Naive thymus-derived CD4-positive, alpha-beta T cell (primary cell): ENCODE measurements around the gene ERICH3. TPM values are rescaled to one million over a fixed set of nuclear protein-coding genes. Genes with fewer than 3 reads are reported as not detected.

Experiments used
- ATAC-seq: fragments of 150-1000 bp; cut with Tn5 transposase; 2 replicates; pipeline ENCODE4 v1.10.0; 2021; ENCODE audit warnings: mild to moderate bottlenecking, moderate library complexity
- CTCF ChIA-PET: fragments of 350-600 bp; sonication (Branson Sonifier 250); formaldehyde crosslinking; loops from one replicate; lab custom pipeline; 2021; ENCODE audit warnings: antibody characterized with exemption; lab: Charles Lee
- POLR2A ChIA-PET: fragments of 350-600 bp; sonication (Branson Sonifier 250); formaldehyde crosslinking; loops from one replicate; lab custom pipeline; 2021; ENCODE audit warnings: antibody characterized with exemption, inconsistent platforms; lab: Charles Lee
- DNase-seq, 9 donors: peaks; one replicate each; pipeline versions ENCODE4 v3.0.0 to v3.0.0-alpha.2; 2020 to 2022; ENCODE audit warnings: mixed read lengths in 1 of 9
- H3K27ac ChIP-seq: one replicate; pipeline ENCODE4 v1.7.0; 2013; ENCODE audit warnings: mild to moderate bottlenecking, low read depth, low read length, moderate library complexity
- H3K27me3 ChIP-seq, 2 donors: one replicate each; pipeline ENCODE4 v1.7.0; 2013; ENCODE audit warnings: low read length in 2 of 2, mild to moderate bottlenecking in 2 of 2, moderate library complexity in 2 of 2; ENCODE audit not compliant: control insufficient read depth in 2 of 2, insufficient read depth in 2 of 2
- H3K36me3 ChIP-seq, 3 experiments: 1 replicate in 2 of 3; 2 replicates in 1 of 3; pipeline ENCODE4 v1.7.0; 2013; ENCODE audit warnings: low read length in 3 of 3, mild to moderate bottlenecking in 3 of 3, moderate library complexity in 1 of 3; ENCODE audit not compliant: insufficient read depth in 3 of 3, control insufficient read depth in 2 of 3
- H3K4me1 ChIP-seq, 2 donors: one replicate each; pipeline ENCODE4 v1.7.0; 2013; ENCODE audit warnings: low read length in 2 of 2, mild to moderate bottlenecking in 2 of 2, moderate library complexity in 1 of 2; ENCODE audit not compliant: control insufficient read depth in 2 of 2, insufficient read depth in 2 of 2
- H3K4me3 ChIP-seq: 2 replicates; pipeline ENCODE4 v1.7.0; 2013; ENCODE audit warnings: mild to moderate bottlenecking, low read length
- H3K9me3 ChIP-seq, 3 experiments: 1 replicate in 2 of 3; 2 replicates in 1 of 3; pipeline ENCODE4 v1.7.0; 2013; ENCODE audit warnings: low read length in 3 of 3; ENCODE audit not compliant: control insufficient read depth in 2 of 3
- H3K27ac Mint-ChIP-seq, 9 donors: one replicate each; pipeline ENCODE4 v1.8.0; 2020 to 2022; ENCODE audit warnings: mixed read lengths in 9 of 9, mild to moderate bottlenecking in 8 of 9, moderate library complexity in 5 of 9, inconsistent platforms in 2 of 9
- H3K27me3 Mint-ChIP-seq, 5 donors: one replicate each; pipeline ENCODE4 v1.8.0; 2021 to 2022; ENCODE audit warnings: mixed read lengths in 5 of 5, mild to moderate bottlenecking in 1 of 5
- H3K36me3 Mint-ChIP-seq, 5 donors: one replicate each; pipeline ENCODE4 v1.8.0; 2020 to 2022; ENCODE audit warnings: mixed read lengths in 5 of 5, mild to moderate bottlenecking in 3 of 5, inconsistent platforms in 1 of 5
- H3K4me1 Mint-ChIP-seq, 7 donors: one replicate each; pipeline ENCODE4 v1.8.0; 2020 to 2022; ENCODE audit warnings: mixed read lengths in 7 of 7, mild to moderate bottlenecking in 3 of 7, inconsistent platforms in 1 of 7
- H3K4me3 Mint-ChIP-seq, 10 donors: one replicate each; pipeline ENCODE4 v1.8.0; 2020 to 2022; ENCODE audit warnings: mild to moderate bottlenecking in 10 of 10, mixed read lengths in 10 of 10, moderate library complexity in 6 of 10, inconsistent platforms in 2 of 10
- H3K9me3 Mint-ChIP-seq, 11 donors: one replicate each; pipeline ENCODE4 v1.8.0; 2020 to 2022; ENCODE audit warnings: mixed read lengths in 11 of 11, mild to moderate bottlenecking in 4 of 11, inconsistent platforms in 1 of 11, moderate library complexity in 1 of 11
- intact Hi-C, 2 donors: fragments of 100-400 bp; cut with micrococcal nuclease; formaldehyde crosslinking; loops; one replicate each; pipeline ENCODE4 v1.15.1; 2023
- polyA plus RNA-seq, 2 donors: library from polyadenylated mRNA; unstranded; fragments of 300-500 nt; fragmentation: Illumina TruSeq; gene quantifications; one replicate each; pipeline ENCODE4 v1.2.3, GENCODE V29; 2021
- total RNA-seq, 6 experiments: library from RNA in 5 of 6; stranded (reverse) in 5 of 6; gene quantifications; 1 replicate in 5 of 6; 2 replicates in 1 of 6; pipeline ENCODE4 v1.2.3 and lab custom pipeline; 2021 to 2026

Gene ERICH3
- total and polyA plus RNA-seq, 7 experiments from 2014 or later = not detected

DNA sequence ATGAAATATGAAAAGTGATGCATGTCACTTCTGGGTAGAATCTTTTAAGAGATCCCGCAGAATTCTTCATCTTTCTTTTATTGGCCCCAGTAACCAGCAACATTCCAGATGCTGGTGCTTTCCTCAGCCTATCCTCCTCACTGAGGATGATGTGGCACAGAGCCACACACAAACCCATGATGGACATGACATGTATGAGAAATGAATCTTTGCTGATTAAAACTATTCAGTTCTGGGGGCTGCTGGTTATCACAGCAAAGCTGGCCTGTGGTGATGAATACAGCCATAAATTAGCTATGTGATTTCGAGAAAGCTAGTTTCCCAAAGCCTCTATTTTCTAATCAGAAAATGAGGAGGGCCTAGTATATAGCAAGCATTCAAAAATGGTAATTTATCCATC is 8.3 kb upstream of the ERICH3 start:
- H3K4me3 ChIP-seq = no peak overlapping the region
- DNase-seq = no peak
- Mint-ChIP-seq H3K36me3 (no peaks in the 10 kb centered on the region), H3K27ac (no peak overlapping the region), H3K27me3 (peaks cover 6 to 19% (median 10%) of the 10 kb centered on the region in 5 donors), H3K9me3 (no peaks in the 10 kb centered on the region), H3K4me3 (no peak overlapping the region), H3K4me1 (peaks cover 0 to 7% (median 0%) of the 10 kb centered on the region in 7 donors)
- POLR2A ChIA-PET = interaction anchor here (0.8 kb wide), 1 partner anchor 1393 kb away, joined by 3 read pairs; the partner anchor contains the start of gene ST6GALNAC3
- H3K27ac ChIP-seq = no peak overlapping the region
- H3K27me3 ChIP-seq = no peaks in the 10 kb centered on the region
- H3K36me3 ChIP-seq = no peaks in the 10 kb centered on the region
- CTCF ChIA-PET = no interaction called here
- no peaks in the 10 kb centered on the region for H3K9me3 ChIP-seq
- ATAC-seq = no peak
- intact Hi-C loops = no loop called here
- no peaks in the 10 kb centered on the region for H3K4me1 ChIP-seq

DNA sequence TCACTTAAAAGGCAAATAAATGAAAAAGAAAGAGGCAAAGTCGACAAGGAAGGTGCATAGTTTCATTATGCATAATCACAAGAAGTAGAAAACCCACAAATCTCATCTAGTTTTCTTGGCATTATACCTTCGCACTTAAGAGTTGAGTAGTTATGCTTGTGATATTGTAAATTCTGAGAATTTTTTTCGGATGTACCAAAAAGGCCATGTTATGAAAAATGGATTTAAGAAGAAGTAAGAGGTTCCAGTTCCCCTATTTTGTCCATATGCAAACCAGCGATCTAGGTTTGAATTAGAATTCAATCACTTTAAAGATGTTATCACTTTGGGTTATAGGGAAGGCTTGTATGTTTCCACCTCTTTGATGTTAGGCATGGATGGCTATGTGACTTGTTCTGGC is 7.9 kb upstream of the ERICH3 start:
- H3K27ac Mint-ChIP-seq = no peak overlapping the region
- H3K4me3 ChIP-seq = no peak overlapping the region
- H3K9me3 ChIP-seq = no peaks in the 10 kb centered on the region
- ChIA-PET CTCF (no interaction called here), POLR2A (interaction anchor here (0.8 kb wide), 1 partner anchor 1393 kb away, joined by 3 read pairs; the partner anchor contains the start of gene ST6GALNAC3)
- peaks cover 0 to 7% (median 0%) of the 10 kb centered on the region in 7 donors for H3K4me1 Mint-ChIP-seq
- no peak for ATAC-seq
- H3K36me3 ChIP-seq = no peaks in the 10 kb centered on the region
- H3K4me1 ChIP-seq = no peaks in the 10 kb centered on the region
- peaks cover 6 to 20% (median 14%) of the 10 kb centered on the region in 5 donors for H3K27me3 Mint-ChIP-seq
- H3K27me3 ChIP-seq = no peaks in the 10 kb centered on the region
- no peaks in the 10 kb centered on the region for H3K36me3 Mint-ChIP-seq
- DNase-seq = no peak
- intact Hi-C loops = no loop called here
- H3K27ac ChIP-seq = no peak overlapping the region
- no peak overlapping the region for H3K4me3 Mint-ChIP-seq
- H3K9me3 Mint-ChIP-seq = no peaks in the 10 kb centered on the region

DNA sequence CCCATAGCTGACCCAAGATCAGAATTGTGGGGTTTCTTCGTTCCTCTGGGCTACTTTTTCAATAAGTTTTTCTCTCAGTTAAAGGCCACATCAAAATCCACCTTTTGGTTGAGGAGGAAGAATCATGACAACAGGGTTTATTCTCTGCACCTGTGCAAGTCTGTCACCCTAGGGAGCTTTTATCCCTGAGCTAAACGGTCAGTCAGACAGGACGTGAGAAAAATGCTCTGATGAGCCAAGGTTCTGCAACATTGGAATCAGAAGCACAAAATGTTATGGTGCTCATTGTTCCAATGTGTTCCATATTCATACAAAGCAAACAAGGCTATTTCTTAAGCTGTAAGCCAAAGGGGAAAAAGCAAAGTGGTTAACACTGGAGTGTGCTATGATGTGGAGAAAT is 7.4 kb upstream of the ERICH3 start:
- intact Hi-C loops = no loop called here
- no peak for ATAC-seq
- H3K9me3 ChIP-seq = no peaks in the 10 kb centered on the region
- CTCF ChIA-PET = no interaction called here
- POLR2A ChIA-PET = no interaction called here
- Mint-ChIP-seq H3K4me1 (peaks cover 0 to 7% (median 0%) of the 10 kb centered on the region in 7 donors), H3K36me3 (no peaks in the 10 kb centered on the region), H3K27me3 (peaks cover 7 to 21% (median 16%) of the 10 kb centered on the region in 5 donors), H3K4me3 (no peak overlapping the region), H3K9me3 (no peaks in the 10 kb centered on the region), H3K27ac (no peak overlapping the region)
- H3K36me3 ChIP-seq = no peaks in the 10 kb centered on the region
- H3K27me3 ChIP-seq = no peaks in the 10 kb centered on the region
- H3K4me1 ChIP-seq = no peaks in the 10 kb centered on the region
- DNase-seq = no peak
- H3K27ac ChIP-seq = no peak overlapping the region
- H3K4me3 ChIP-seq = no peak overlapping the region

DNA sequence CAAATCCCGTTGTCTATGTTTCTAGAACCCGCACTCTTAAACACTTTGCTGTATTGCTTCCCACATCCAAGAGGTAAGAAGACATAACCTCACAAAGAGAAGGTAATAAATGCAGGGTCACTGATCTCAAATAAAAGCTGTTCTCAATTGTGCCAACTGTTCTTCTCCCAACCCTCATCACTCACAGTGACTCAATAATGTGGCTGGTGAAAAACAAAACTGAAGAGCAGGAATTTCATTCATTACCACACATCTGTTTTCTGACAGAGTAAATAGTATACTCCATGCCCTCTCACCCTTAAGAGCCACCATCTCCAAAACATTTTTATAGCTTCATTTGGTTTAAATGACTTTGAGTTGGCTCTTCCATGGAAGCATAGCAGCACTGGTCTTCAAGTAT is 6.2 kb upstream of the ERICH3 start:
- Histone ChIP-seq H3K4me3 (no peak overlapping the region), H3K27ac (no peak overlapping the region), H3K9me3 (no peaks in the 10 kb centered on the region), H3K36me3 (no peaks in the 10 kb centered on the region), H3K4me1 (no peaks in the 10 kb centered on the region), H3K27me3 (no peaks in the 10 kb centered on the region)
- no peak overlapping the region for H3K4me3 Mint-ChIP-seq
- DNase-seq (no peak), ATAC-seq (no peak)
- no peaks in the 10 kb centered on the region for H3K9me3 Mint-ChIP-seq
- H3K27ac Mint-ChIP-seq = no peak overlapping the region
- intact Hi-C loops = no loop called here
- H3K36me3 Mint-ChIP-seq = no peaks in the 10 kb centered on the region
- peaks cover 14 to 33% (median 28%) of the 10 kb centered on the region in 5 donors for H3K27me3 Mint-ChIP-seq
- ChIA-PET CTCF (interaction anchor here (1.7 kb wide), 1 partner anchor 9 kb away, joined by 8 read pairs; no protein-coding TSS in a partner anchor), POLR2A (no interaction called here)
- peaks cover 0 to 7% (median 0%) of the 10 kb centered on the region in 7 donors for H3K4me1 Mint-ChIP-seq

DNA sequence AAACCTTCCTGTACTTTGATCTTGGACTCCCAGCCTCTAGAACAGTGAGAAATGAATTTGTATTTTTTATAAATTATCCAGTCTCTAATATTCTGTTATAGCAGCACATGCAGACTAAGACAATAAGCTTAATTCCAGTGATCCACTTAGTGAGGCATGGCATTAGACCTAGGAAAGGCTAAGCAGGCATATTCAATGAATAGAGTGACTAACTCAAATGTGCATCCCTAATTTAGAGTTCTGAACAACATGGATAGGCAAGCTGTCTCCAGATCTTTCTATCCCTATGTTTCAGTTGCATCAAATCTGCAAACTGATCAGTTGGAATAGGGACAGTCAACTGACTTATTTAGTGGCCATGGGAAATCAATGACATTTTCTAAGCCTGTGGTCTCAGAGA is 4.3 kb upstream of the ERICH3 start:
- ATAC-seq = no peak
- Mint-ChIP-seq H3K27me3 (peaks cover 26 to 47% (median 43%) of the 10 kb centered on the region in 5 donors), H3K9me3 (peaks cover 0 to under 1% (median 0%) of the 10 kb centered on the region in 11 donors), H3K27ac (no peak overlapping the region), H3K4me3 (no peak overlapping the region), H3K36me3 (no peaks in the 10 kb centered on the region), H3K4me1 (peaks cover 0 to 12% (median 3%) of the 10 kb centered on the region in 7 donors)
- Histone ChIP-seq H3K36me3 (no peaks in the 10 kb centered on the region), H3K27ac (no peak overlapping the region), H3K4me3 (no peak overlapping the region), H3K4me1 (no peaks in the 10 kb centered on the region), H3K9me3 (no peaks in the 10 kb centered on the region), H3K27me3 (peaks cover 0 to 5% of the 10 kb centered on the region in 2 donors)
- DNase-seq = no peak
- CTCF ChIA-PET = no interaction called here
- POLR2A ChIA-PET = no interaction called here
- intact Hi-C loops = no loop called here

DNA sequence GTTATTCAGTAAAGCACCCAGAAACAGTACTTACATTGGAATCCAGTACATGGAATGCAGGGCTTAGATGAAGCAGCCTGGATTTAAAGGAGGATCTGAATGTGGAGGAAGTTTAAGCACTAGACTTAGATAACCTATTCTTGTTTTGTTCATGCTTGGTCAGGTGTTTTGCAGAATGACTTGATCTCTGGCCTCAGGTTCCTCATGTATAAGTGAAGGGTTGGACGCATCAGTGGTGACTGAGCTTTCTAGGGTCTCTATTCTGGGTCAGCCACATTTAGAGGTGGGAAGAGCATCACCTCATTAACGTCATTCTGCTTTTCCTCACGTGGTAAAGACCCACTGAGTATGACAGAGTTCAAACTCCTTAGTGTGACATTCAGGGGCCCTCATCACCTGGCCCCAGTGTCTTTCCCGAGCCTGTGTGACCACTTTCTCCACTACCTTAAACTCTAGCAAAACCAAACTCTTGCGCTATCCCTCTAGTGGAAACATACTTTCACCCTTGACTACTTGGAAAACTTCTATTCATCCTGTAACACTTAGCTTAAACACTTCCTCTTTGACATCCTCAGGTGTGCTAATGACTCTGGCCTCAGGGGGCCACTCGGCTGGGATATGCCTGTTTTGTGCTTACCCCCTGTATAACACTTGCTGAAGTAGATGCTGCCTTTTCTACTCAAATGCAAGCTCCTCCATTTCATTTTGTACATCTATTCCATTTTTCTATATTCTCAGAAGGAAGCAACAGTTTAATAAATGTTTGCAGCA is 871 bp upstream of the ERICH3 start:
- DNase-seq (no peak), ATAC-seq (no peak)
- ChIA-PET POLR2A (no interaction called here), CTCF (no interaction called here)
- H3K9me3 Mint-ChIP-seq = peaks cover 0 to 19% (median 6%) of the 10 kb centered on the region in 11 donors
- H3K27ac ChIP-seq = no peak overlapping the region
- intact Hi-C loops = no loop called here
- H3K27me3 ChIP-seq = peaks cover 0 to 5% of the 10 kb centered on the region in 2 donors
- H3K27ac Mint-ChIP-seq = no peak overlapping the region
- H3K9me3 ChIP-seq = no peaks in the 10 kb centered on the region
- H3K36me3 ChIP-seq = no peaks in the 10 kb centered on the region
- H3K4me3 Mint-ChIP-seq = no peak overlapping the region
- peaks cover 0 to 5% (median 0%) of the 10 kb centered on the region in 5 donors for H3K36me3 Mint-ChIP-seq
- peaks cover 36 to 68% (median 53%) of the 10 kb centered on the region in 5 donors for H3K27me3 Mint-ChIP-seq
- H3K4me1 ChIP-seq = no peaks in the 10 kb centered on the region
- no peak overlapping the region for H3K4me3 ChIP-seq
- peaks cover 0 to 6% (median 3%) of the 10 kb centered on the region in 7 donors for H3K4me1 Mint-ChIP-seq
